AG04449 (cell line): ENCODE measurements around the gene MECP2.

Experiments used
- CTCF ChIA-PET: fragments of 350-600 bp; formaldehyde crosslinking; extraction: SDS; loops from one replicate; lab custom pipeline; 2021; ENCODE audit warnings: antibody characterized with exemption; lab: Yijun Ruan, JAX
- POLR2A ChIA-PET: fragments of 400-600, 350-600 bp; formaldehyde crosslinking; extraction: SDS; loops from one replicate; lab custom pipeline; 2020; ENCODE audit warnings: antibody characterized with exemption, inconsistent platforms; lab: Yijun Ruan, JAX
- DNase-seq: peaks from one replicate; pipeline ENCODE4 v3.0.0-alpha.2; 2010; ENCODE audit warnings: low read depth, low spot score
- H3K4me3 ChIP-seq: 2 replicates; pipeline ENCODE4 v1.5.1; 2011; ENCODE audit warnings: low read depth, mild to moderate bottlenecking, control low read depth, low read length
- TF ChIP-seq, protein P1 (sequence below): IDR thresholded peaks from one replicate; pipeline ENCODE4 v1.5.1; 2011; ENCODE audit warnings: mild to moderate bottlenecking, moderate library complexity, low read length, control low read depth, inconsistent platforms; ENCODE audit not compliant: insufficient read depth; ENCODE audit errors: missing control alignments

MECP2 gene

DNA sequence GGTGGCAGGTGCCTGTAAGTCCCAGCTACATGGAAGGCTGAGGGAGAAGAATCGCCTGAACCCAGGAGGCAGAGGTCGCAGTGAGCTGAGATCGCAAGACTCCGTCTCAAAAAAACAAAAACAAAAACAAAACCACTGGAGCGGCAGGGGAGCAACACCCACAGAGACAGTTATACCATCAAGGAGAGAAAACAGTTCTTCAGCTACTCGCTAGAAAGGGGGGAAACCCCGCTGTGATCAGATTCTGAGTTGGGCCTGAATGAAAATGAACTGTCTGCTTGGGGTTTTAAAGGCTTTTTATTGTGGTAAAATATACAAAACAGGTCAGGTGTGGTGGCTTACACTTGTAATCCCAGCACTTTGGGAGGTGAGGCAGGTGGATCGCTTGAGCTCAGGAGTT lies 61.0 kb downstream of the MECP2 start:
- CTCF ChIA-PET, result no interaction called here
- H3K4me3 ChIP-seq, result no peak overlapping the region
- POLR2A ChIA-PET, result no interaction called here
- TF ChIP-seq, protein P1, sequence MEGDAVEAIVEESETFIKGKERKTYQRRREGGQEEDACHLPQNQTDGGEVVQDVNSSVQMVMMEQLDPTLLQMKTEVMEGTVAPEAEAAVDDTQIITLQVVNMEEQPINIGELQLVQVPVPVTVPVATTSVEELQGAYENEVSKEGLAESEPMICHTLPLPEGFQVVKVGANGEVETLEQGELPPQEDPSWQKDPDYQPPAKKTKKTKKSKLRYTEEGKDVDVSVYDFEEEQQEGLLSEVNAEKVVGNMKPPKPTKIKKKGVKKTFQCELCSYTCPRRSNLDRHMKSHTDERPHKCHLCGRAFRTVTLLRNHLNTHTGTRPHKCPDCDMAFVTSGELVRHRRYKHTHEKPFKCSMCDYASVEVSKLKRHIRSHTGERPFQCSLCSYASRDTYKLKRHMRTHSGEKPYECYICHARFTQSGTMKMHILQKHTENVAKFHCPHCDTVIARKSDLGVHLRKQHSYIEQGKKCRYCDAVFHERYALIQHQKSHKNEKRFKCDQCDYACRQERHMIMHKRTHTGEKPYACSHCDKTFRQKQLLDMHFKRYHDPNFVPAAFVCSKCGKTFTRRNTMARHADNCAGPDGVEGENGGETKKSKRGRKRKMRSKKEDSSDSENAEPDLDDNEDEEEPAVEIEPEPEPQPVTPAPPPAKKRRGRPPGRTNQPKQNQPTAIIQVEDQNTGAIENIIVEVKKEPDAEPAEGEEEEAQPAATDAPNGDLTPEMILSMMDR, result no peak
- no peak for DNase-seq

DNA sequence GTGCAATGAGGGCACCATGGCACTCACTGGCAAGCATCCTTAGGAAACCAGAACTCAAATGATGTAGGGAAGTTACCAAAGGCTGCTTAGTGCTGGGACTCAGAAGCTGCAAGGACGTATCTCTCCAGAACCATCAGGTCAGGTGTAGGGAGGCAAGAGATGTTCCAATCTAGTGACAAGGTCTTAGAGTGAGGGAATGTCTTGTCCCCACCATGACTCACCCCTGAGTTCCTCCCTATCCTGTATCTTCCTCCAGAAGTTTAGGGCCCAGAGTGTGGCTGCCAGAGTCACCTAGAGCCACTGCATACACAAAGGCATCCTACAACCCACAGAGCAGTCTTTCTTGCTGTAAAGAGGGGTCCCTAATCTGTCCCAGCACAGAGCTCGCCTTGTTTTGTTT lies 63.7 kb downstream of the MECP2 start:
- TF ChIP-seq, protein P1, result no peak
- ChIA-PET CTCF (interaction anchor here (1.0 kb wide), 1 partner anchor 11 kb away, joined by 3 read pairs; no protein-coding TSS in a partner anchor), POLR2A (no interaction called here)
- no peak for DNase-seq
- no peak overlapping the region for H3K4me3 ChIP-seq

DNA sequence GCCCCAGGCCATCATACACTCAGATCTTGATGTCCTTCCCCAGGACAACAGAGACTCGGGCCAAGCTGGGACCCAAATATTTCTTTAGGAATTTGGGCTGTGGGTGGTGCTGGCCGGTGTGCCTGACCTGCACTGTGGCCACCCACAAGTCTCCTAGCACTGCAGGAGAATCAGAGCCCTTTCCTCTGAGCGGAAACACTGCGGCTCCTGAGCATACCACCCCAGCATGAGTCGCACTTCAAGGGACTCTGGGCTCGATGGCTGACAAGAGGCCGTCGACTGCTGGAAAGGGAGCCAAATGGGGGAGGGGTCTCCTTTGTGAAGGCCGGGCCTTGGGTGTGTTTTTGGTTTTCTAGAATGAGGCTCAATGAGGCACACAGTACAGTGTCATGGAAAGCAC lies 64.9 kb downstream of the MECP2 start:
- no peak overlapping the region for H3K4me3 ChIP-seq
- no peak for DNase-seq
- TF ChIP-seq, protein P1, result no peak
- ChIA-PET POLR2A (no interaction called here), CTCF (no interaction called here)

DNA sequence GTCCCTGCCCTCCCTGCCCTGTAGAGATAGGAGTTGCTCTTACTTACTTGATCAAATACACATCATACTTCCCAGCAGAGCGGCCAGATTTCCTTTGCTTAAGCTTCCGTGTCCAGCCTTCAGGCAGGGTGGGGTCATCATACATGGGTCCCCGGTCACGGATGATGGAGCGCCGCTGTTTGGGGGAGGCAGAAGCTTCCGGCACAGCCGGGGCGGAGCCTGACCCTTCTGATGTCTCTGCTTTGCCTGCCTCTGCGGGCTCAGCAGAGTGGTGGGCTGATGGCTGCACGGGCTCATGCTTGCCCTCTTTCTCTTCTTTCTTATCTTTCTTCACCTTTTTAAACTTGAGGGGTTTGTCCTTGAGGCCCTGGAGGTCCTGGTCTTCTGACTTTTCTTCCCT lies 65.4 kb downstream of the MECP2 start:
- POLR2A ChIA-PET, result no interaction called here
- TF ChIP-seq, protein P1, result no peak
- DNase-seq, result no peak
- CTCF ChIA-PET, result no interaction called here
- no peak overlapping the region for H3K4me3 ChIP-seq

DNA sequence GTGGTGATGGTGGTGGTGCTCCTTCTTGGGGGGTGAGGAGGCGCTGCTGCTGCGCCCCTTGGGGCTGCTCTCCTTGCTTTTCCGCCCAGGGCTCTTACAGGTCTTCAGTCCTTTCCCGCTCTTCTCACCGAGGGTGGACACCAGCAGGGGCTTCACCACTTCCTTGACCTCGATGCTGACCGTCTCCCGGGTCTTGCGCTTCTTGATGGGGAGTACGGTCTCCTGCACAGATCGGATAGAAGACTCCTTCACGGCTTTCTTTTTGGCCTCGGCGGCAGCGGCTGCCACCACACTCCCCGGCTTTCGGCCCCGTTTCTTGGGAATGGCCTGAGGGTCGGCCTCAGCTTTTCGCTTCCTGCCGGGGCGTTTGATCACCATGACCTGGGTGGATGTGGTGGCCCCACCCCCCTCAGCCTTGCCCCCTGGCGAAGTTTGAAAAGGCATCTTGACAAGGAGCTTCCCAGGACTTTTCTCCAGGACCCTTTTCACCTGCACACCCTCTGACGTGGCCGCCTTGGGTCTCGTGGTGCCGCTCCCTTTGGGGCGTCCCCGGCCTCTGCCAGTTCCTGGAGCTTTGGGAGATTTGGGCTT lies 66.7 kb downstream of the MECP2 start:
- CTCF ChIA-PET, result interaction anchor here (1.5 to 1.7 kb wide), 2 partner anchors 9 to 18 kb away, joined by 4 read pairs; no protein-coding TSS in a partner anchor
- no peak for DNase-seq
- TF ChIP-seq, protein P1, result no peak
- POLR2A ChIA-PET, result no interaction called here
- H3K4me3 ChIP-seq, result no peak overlapping the region

DNA sequence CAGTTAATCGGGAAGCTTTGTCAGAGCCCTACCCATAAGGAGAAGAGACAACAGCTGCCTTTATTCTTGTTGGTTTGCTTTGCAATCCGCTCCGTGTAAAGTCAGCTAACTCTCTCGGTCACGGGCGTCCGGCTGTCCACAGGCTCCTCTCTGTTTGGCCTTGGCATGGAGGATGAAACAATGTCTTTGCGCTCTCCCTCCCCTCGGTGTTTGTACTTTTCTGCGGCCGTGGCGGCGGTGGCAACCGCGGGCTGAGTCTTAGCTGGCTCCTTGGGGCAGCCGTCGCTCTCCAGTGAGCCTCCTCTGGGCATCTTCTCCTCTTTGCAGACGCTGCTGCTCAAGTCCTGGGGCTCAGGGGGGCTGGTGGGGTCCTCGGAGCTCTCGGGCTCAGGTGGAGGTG lies 67.3 kb downstream of the MECP2 start:
- TF ChIP-seq, protein P1, result no peak
- no peak overlapping the region for H3K4me3 ChIP-seq
- no peak for DNase-seq
- POLR2A ChIA-PET, result no interaction called here
- CTCF ChIA-PET, result interaction anchor here (0.8 to 1.7 kb wide), 3 partner anchors 10 to 17 kb away, joined by 3 to 4 read pairs (median 4); partner anchors contain the start of gene IRAK1
